NK-92 (cell line): ENCODE measurements around the gene TMEM39B.
"Not testable (repeated sequence)": the region's sequence is repeated elsewhere in the genome, so short reads cannot be mapped to it uniquely, and the experiment has no call there.

Experiments
- DNase-seq: peaks from one replicate; lab custom pipeline; 2025; ENCODE audit not compliant: unreplicated experiment; lab: John Stamatoyannopoulos, UW

The TMEM39B gene

GRCh38 chr1:32111789-32112188 lies 39.0 kb downstream of the TMEM39B start:
- no peak for DNase-seq

- DNase-seq, result no peak
Measured at GRCh38 chr1:32112806-32113375, 40.2 kb downstream of the TMEM39B start.

- DNase-seq, result not testable (repeated sequence)
Measured at GRCh38 chr1:32113436-32113835, 40.7 kb downstream of the TMEM39B start.

- DNase-seq, result no peak
Measured at GRCh38 chr1:32114420-32114819, 41.7 kb downstream of the TMEM39B start.

- no peak for DNase-seq
Measured at GRCh38 chr1:32115496-32115895, 42.8 kb downstream of the TMEM39B start.

- no peak for DNase-seq
Measured at GRCh38 chr1:32116531-32116930, 43.8 kb downstream of the TMEM39B start.

GRCh38 chr1:32122151-32122550 lies 49.4 kb downstream of the TMEM39B start:
- no peak for DNase-seq

- not testable (repeated sequence) for DNase-seq
Measured at GRCh38 chr1:32123361-32123760, 50.6 kb downstream of the TMEM39B start.

GRCh38 chr1:32125313-32125712 lies 52.6 kb downstream of the TMEM39B start:
- no peak for DNase-seq

GRCh38 chr1:32126770-32127169 lies 54.0 kb downstream of the TMEM39B start:
- DNase-seq, result no peak

GRCh38 chr1:32127409-32128198 lies 54.9 kb downstream of the TMEM39B start:
- no peak for DNase-seq

- DNase-seq, result no peak
Measured at GRCh38 chr1:32128479-32128878, 55.7 kb downstream of the TMEM39B start.

- DNase-seq, result no peak
Measured at GRCh38 chr1:32128964-32129363, 56.2 kb downstream of the TMEM39B start.

- DNase-seq, result not testable (repeated sequence)
Measured at GRCh38 chr1:32133950-32134280, 61.2 kb downstream of the TMEM39B start.

GRCh38 chr1:32137111-32137510 lies 64.4 kb downstream of the TMEM39B start:
- no peak for DNase-seq

- DNase-seq, result no peak
Measured at GRCh38 chr1:32138965-32139364, 66.2 kb downstream of the TMEM39B start.

- DNase-seq, result no peak
Measured at GRCh38 chr1:32142446-32143301, 69.9 kb downstream of the TMEM39B start.

- DNase-seq, result not testable (repeated sequence)
Measured at GRCh38 chr1:32143302-32143695, 70.6 kb downstream of the TMEM39B start.

GRCh38 chr1:32144033-32144432 lies 71.3 kb downstream of the TMEM39B start:
- DNase-seq, result no peak

GRCh38 chr1:32147799-32148198 lies 75.1 kb downstream of the TMEM39B start:
- DNase-seq, result not testable (repeated sequence)

GRCh38 chr1:32150847-32151246 lies 78.1 kb downstream of the TMEM39B start:
- no peak for DNase-seq

- DNase-seq, result no peak
Measured at GRCh38 chr1:32151319-32151787, 78.6 kb downstream of the TMEM39B start.
